Neural cell (in vitro differentiated cells): ENCODE data around the gene TTC21A. TPM values are rescaled to one million over a fixed set of nuclear protein-coding genes. Genes with fewer than 3 reads are reported as not detected.

ENCODE experiments used
- H2AFZ ChIP-seq: fragments of 200-600, 300-800 bp; sonication (generic), shearing (Covaris generic); 2 replicates; pipeline ENCODE4 v1.6.0; 2014; ENCODE audit warnings: low read depth, mild to moderate bottlenecking, antibody characterized with exemption, low read length, moderate library complexity
- H3F3A ChIP-seq: fragments of 200-600 bp; shearing (Covaris generic); 2 replicates; pipeline ENCODE4 v1.6.1; 2016; ENCODE audit warnings: mild to moderate bottlenecking, moderate library complexity, mixed read lengths, antibody characterized with exemption, low read length; ENCODE audit not compliant: insufficient read depth, poor library complexity, severe bottlenecking
- H3K27ac ChIP-seq: fragments of 200-600, 300-800 bp; sonication (generic), shearing (Covaris generic); 2 replicates; pipeline ENCODE4 v1.5.1; 2014; ENCODE audit warnings: mild to moderate bottlenecking, low read length, moderate library complexity
- H3K27me3 ChIP-seq: fragments of 300-800, 200-600 bp; sonication (generic), shearing (Covaris generic); 2 replicates; pipeline ENCODE4 v1.6.0; 2014; ENCODE audit warnings: mild to moderate bottlenecking, low read depth, low read length, moderate library complexity; ENCODE audit not compliant: insufficient read depth
- H3K36me3 ChIP-seq: fragments of 300-800, 200-600 bp; sonication (generic), shearing (Covaris generic); 2 replicates; pipeline ENCODE4 v1.5.1; 2014; ENCODE audit warnings: mild to moderate bottlenecking, antibody characterized with exemption, low read length, moderate library complexity; ENCODE audit not compliant: insufficient read depth
- H3K4me2 ChIP-seq: fragments of 300-800, 200-600 bp; sonication (generic), shearing (Covaris generic); 2 replicates; pipeline ENCODE4 v1.6.0; 2014; ENCODE audit warnings: mild to moderate bottlenecking, low read length
- H3K4me3 ChIP-seq: fragments of 300-800, 200-600 bp; sonication (generic), shearing (Covaris generic); 2 replicates; pipeline ENCODE4 v1.5.1; 2014; ENCODE audit warnings: mild to moderate bottlenecking, low read length, moderate library complexity
- H3K79me2 ChIP-seq: fragments of 200-600 bp; shearing (Covaris generic); replicated peaks from 2 replicates; pipeline ENCODE4 v1.6.0; 2014; ENCODE audit warnings: mild to moderate bottlenecking, low read length, moderate library complexity; ENCODE audit not compliant: insufficient read depth
- H3K9ac ChIP-seq: fragments of 300-800, 200-600 bp; sonication (generic), shearing (Covaris generic); 2 replicates; pipeline ENCODE4 v1.6.1; 2016; ENCODE audit warnings: mild to moderate bottlenecking, low read length, mixed read lengths
- H3K9me2 ChIP-seq: fragments of 200-600 bp; shearing (Covaris generic); 2 replicates; pipeline ENCODE4 v1.6.1; 2016; ENCODE audit warnings: mild to moderate bottlenecking, low read length, mixed read lengths; ENCODE audit not compliant: insufficient read depth
- H3K9me3 ChIP-seq: fragments of 200-600, 300-800 bp; sonication (generic), shearing (Covaris generic); 2 replicates; pipeline ENCODE4 v1.6.1; 2016; ENCODE audit warnings: mild to moderate bottlenecking, mixed run types, low read length, moderate library complexity, mixed read lengths
- H4K20me1 ChIP-seq: fragments of 200-600 bp; shearing (Covaris generic); 2 replicates; pipeline ENCODE4 v1.6.1; 2016; ENCODE audit warnings: mild to moderate bottlenecking, mixed run types; ENCODE audit not compliant: insufficient read depth
- EP300 ChIP-seq: fragments of 450-650 bp; conservative IDR thresholded peaks from 2 replicates; pipeline ENCODE4 v1.6.1; 2014; ENCODE audit warnings: antibody characterized with exemption, mild to moderate bottlenecking, moderate library complexity; ENCODE audit not compliant: poor library complexity, severe bottlenecking
- EZH2 ChIP-seq: fragments of 200-600, 300-800 bp; shearing (Covaris generic), sonication (generic); IDR thresholded peaks from 2 replicates; pipeline ENCODE4 v1.6.1; 2014; ENCODE audit warnings: antibody characterized with exemption, low read length, borderline replicate concordance, mild to moderate bottlenecking; ENCODE audit not compliant: insufficient read depth, poor library complexity, severe bottlenecking
- MXI1 ChIP-seq: fragments of 450-650 bp; conservative IDR thresholded peaks from 2 replicates; pipeline ENCODE4 v1.6.1; 2014; ENCODE audit warnings: antibody characterized with exemption, mild to moderate bottlenecking; ENCODE audit not compliant: poor library complexity, severe bottlenecking
- POLR2AphosphoS5 ChIP-seq: IDR thresholded peaks from 2 replicates; pipeline ENCODE4 v1.6.1; 2012
- RAD21 ChIP-seq: fragments of 450-650 bp; conservative IDR thresholded peaks from 2 replicates; pipeline ENCODE4 v1.6.1; 2014; ENCODE audit warnings: antibody characterized with exemption, mild to moderate bottlenecking, moderate library complexity
- SMC3 ChIP-seq: fragments of 450-650 bp; conservative IDR thresholded peaks from 2 replicates; pipeline ENCODE4 v1.6.1; 2014; ENCODE audit warnings: antibody characterized with exemption, mild to moderate bottlenecking, moderate library complexity; ENCODE audit not compliant: poor library complexity
- TAF1 ChIP-seq: IDR thresholded peaks from 2 replicates; pipeline ENCODE4 v1.6.1; 2012; ENCODE audit warnings: low read depth
- polyA plus RNA-seq: library from polyadenylated mRNA; depleted of rRNA; stranded (reverse); fragments of >200 nt; gene quantifications from 2 replicates; pipeline ENCODE4 v1.2.3, GENCODE V29; 2014
- small RNA-seq, 3 experiments: library from RNA; depleted of rRNA; stranded (forward); fragments of <200 nt; gene quantifications; one replicate each; pipeline ENCODE3, GENCODE V24; 2012
- TF ChIP-seq, protein P1 (sequence below): IDR thresholded peaks from 2 replicates; pipeline ENCODE4 v1.6.1; 2012; ENCODE audit warnings: borderline replicate concordance
- TF ChIP-seq, protein P2 (sequence below): fragments of 450-650 bp; IDR thresholded peaks from 2 replicates; pipeline ENCODE4 v1.5.1; 2014; ENCODE audit warnings: antibody characterized with exemption, mild to moderate bottlenecking, moderate library complexity; ENCODE audit not compliant: poor library complexity, severe bottlenecking

The TTC21A gene
- polyA plus RNA-seq, 1 donor from 2014 or later, result 6.2 TPM

DNA sequence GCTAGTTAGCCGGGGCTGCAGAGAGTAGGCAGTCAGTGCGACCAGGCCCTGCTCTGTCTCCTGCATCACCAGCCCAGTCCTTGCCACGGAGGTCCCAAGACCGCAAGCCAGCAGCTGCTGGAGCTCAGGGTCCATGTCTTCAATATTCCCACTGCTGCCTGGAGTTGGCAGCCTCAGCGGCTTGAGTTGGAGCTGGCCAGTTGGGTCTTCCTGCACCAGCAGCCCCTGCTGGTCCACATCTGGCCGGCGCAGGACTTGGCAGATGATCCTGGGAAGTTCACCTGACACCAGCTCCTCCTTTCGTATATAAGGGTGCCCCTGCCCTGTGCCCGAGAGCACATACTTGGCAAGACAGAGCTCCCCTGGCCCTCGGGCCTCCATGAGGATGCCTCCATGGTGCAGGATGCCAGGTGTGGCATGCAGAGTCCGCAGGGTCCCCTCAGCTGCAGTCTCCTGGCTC lies 79.2 kb downstream of the TTC21A start (continued):
- TF ChIP-seq RAD21 (no peak), EP300 (no peak), MXI1 (no peak), TAF1 (no peak)

DNA sequence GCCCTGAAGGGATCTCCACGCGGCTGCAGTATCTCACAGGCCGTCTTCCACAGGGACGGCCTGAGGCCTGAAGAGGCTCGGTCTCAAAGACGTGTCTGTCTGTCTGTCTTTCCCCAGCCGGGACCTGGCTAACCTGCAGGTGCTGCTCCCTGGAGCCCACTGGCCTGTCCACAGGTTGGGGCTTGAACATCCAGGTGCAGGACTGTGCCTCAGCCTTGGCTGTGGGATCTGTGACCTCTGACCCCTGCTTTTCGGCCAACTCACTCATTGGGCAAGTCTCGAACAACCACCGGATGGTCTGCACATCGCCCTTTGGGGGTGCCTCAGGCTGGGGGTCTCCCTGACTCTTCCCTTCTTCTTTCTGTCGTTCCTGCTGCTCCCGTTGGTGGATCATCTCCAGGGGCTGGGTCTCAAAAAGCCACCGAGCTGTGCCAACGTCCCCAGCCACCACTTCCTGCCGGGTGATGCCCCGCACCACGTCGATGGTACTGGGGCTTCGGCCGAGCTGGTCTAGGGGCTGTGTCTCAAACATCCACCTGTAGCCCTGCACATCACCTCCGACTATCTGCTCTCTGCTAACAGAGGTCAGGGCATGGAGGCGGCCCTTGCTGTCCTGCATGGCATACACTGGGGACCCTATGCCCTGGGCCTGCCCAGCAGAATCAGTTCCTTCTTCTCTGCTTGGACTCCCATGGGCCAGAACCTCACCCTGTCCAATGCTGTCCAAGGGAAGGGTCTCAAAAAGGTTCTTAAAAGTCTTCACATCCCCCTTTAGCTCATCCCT lies 80.1 kb downstream of the TTC21A start:
- Histone ChIP-seq H3K9me2 (no peaks in the 10 kb centered on the region), H3K27ac (no peak overlapping the region), H3F3A (no peaks in the 10 kb centered on the region), H3K4me2 (no peak overlapping the region), H2AFZ (no peak overlapping the region), H3K79me2 (no peaks in the 10 kb centered on the region), H3K4me3 (no peak overlapping the region), H3K9me3 (no peaks in the 10 kb centered on the region), H3K36me3 (no peaks in the 10 kb centered on the region), H4K20me1 (no peaks in the 10 kb centered on the region), H3K9ac (no peak overlapping the region), H3K27me3 (no peaks in the 10 kb centered on the region)
- TF ChIP-seq RAD21, result no peak
- TF ChIP-seq EP300, result no peak
- TF ChIP-seq TAF1, result no peak
- TF ChIP-seq, protein P1, sequence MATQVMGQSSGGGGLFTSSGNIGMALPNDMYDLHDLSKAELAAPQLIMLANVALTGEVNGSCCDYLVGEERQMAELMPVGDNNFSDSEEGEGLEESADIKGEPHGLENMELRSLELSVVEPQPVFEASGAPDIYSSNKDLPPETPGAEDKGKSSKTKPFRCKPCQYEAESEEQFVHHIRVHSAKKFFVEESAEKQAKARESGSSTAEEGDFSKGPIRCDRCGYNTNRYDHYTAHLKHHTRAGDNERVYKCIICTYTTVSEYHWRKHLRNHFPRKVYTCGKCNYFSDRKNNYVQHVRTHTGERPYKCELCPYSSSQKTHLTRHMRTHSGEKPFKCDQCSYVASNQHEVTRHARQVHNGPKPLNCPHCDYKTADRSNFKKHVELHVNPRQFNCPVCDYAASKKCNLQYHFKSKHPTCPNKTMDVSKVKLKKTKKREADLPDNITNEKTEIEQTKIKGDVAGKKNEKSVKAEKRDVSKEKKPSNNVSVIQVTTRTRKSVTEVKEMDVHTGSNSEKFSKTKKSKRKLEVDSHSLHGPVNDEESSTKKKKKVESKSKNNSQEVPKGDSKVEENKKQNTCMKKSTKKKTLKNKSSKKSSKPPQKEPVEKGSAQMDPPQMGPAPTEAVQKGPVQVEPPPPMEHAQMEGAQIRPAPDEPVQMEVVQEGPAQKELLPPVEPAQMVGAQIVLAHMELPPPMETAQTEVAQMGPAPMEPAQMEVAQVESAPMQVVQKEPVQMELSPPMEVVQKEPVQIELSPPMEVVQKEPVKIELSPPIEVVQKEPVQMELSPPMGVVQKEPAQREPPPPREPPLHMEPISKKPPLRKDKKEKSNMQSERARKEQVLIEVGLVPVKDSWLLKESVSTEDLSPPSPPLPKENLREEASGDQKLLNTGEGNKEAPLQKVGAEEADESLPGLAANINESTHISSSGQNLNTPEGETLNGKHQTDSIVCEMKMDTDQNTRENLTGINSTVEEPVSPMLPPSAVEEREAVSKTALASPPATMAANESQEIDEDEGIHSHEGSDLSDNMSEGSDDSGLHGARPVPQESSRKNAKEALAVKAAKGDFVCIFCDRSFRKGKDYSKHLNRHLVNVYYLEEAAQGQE, result no peak
- TF ChIP-seq, protein P2, sequence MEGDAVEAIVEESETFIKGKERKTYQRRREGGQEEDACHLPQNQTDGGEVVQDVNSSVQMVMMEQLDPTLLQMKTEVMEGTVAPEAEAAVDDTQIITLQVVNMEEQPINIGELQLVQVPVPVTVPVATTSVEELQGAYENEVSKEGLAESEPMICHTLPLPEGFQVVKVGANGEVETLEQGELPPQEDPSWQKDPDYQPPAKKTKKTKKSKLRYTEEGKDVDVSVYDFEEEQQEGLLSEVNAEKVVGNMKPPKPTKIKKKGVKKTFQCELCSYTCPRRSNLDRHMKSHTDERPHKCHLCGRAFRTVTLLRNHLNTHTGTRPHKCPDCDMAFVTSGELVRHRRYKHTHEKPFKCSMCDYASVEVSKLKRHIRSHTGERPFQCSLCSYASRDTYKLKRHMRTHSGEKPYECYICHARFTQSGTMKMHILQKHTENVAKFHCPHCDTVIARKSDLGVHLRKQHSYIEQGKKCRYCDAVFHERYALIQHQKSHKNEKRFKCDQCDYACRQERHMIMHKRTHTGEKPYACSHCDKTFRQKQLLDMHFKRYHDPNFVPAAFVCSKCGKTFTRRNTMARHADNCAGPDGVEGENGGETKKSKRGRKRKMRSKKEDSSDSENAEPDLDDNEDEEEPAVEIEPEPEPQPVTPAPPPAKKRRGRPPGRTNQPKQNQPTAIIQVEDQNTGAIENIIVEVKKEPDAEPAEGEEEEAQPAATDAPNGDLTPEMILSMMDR, result no peak
- TF ChIP-seq SMC3, result no peak
- no peak for TF ChIP-seq POLR2AphosphoS5
- no peak for TF ChIP-seq MXI1
- no peak for TF ChIP-seq EZH2

Small RNA genes lying within 50 kb of the gene (small RNA-seq; reads per million reads assigned to genes)
- gene RF00017, result 0 reads per million in 3 experiments

Other genes starting within 250 kb of the TTC21A start
- 2.2 and 2.8 TPM in 2 replicates for gene SCN11A, start 55.7 kb upstream of the TTC21A start, polyA plus RNA-seq
- 87.1 and 111 TPM in 2 replicates for gene WDR48, start 55.7 kb upstream of the TTC21A start, polyA plus RNA-seq
- 55.6 and 89.1 TPM in 2 replicates for gene GORASP1, start 53 bp upstream of the TTC21A start, polyA plus RNA-seq
- gene CSRNP1, start 45.9 kb downstream of the TTC21A start, polyA plus RNA-seq, result 0.09 and 0.22 TPM in 2 replicates
- not detected in 2 replicates for gene XIRP1, start 84.9 kb downstream of the TTC21A start, polyA plus RNA-seq
- gene CX3CR1, start 172.4 kb downstream of the TTC21A start, polyA plus RNA-seq, result not detected in 2 replicates
- not detected in 2 replicates for gene CCR8, start 222.0 kb downstream of the TTC21A start, polyA plus RNA-seq